Endothelial cell of coronary artery (primary cell): Measurements from ENCODE around the gene OLR1. TPM values are rescaled to one million over a fixed set of nuclear protein-coding genes. Genes with fewer than 3 reads are reported as not detected.

Experiments
- total RNA-seq: library from RNA; depleted of rRNA; stranded (reverse); fragments of >200 nt; gene quantifications from 2 replicates; pipeline ENCODE4 v1.2.3, GENCODE V29; 2014

Gene OLR1
- not detected in 2 replicates for total RNA-seq

GRCh38 chr12:10171973-10172728, at the start of gene OLR1:
OLR1 (minus strand) TSS chr12:10172132; CDS start chr12:10172077, 55 bp downstream.

GRCh38 chr12:10212739-10213131, 40.8 kb upstream of the OLR1 start, which contains the start of gene GABARAPL1:
GABARAPL1 (plus strand) TSS chr12:10212877; CDS start chr12:10213130, 253 bp downstream.

GRCh38 chr12:10178821-10179220, 6.9 kb upstream of the OLR1 start, which contains the start of gene TMEM52B:
TMEM52B (plus strand) TSS chr12:10179032; CDS start chr12:10179575, 543 bp downstream.

GRCh38 chr12:10130042-10130441, 41.9 kb downstream of the OLR1 start, which contains the start of gene CLEC7A:
CLEC7A (minus strand) TSS chr12:10130199; CDS start chr12:10130082, 117 bp downstream.

Other genes starting within 250 kb of the OLR1 start
- gene CLEC2A, start 239.8 kb downstream of the OLR1 start, total RNA-seq = not detected in 2 replicates
- gene CLEC12A, start 200.7 kb downstream of the OLR1 start, total RNA-seq = not detected in 2 replicates
- gene CLEC1B, start 173.0 kb downstream of the OLR1 start, total RNA-seq = not detected in 2 replicates
- 0.09 and 0.45 TPM in 2 replicates for gene CLEC12B, start 161.5 kb downstream of the OLR1 start, total RNA-seq
- gene CLEC9A, start 141.4 kb downstream of the OLR1 start, total RNA-seq = not detected in 2 replicates
- 2.4 and 15.2 TPM in 2 replicates for gene CLEC1A, start 73.1 kb downstream of the OLR1 start, total RNA-seq
- 0.09 and 0.18 TPM in 2 replicates for gene CLEC7A, start 41.9 kb downstream of the OLR1 start, total RNA-seq
- not detected in 2 replicates for gene TMEM52B, start 6.9 kb upstream of the OLR1 start, total RNA-seq
- 38.8 and 52.2 TPM in 2 replicates for gene GABARAPL1, start 40.7 kb upstream of the OLR1 start, total RNA-seq
- 0.09 TPM in 2 replicates for gene KLRD1, start 135.7 kb upstream of the OLR1 start, total RNA-seq
- not detected in 2 replicates for gene KLRK1, start 217.9 kb upstream of the OLR1 start, total RNA-seq
- gene KLRC4, start 237.6 kb upstream of the OLR1 start, total RNA-seq = not detected in 2 replicates
- gene KLRC3, start 248.5 kb upstream of the OLR1 start, total RNA-seq = not detected in 2 replicates